Ishikawa (cell line): ENCODE measurements around the gene SPATA16.

Experiments
- CEBPB ChIP-seq: IDR thresholded peaks from 2 replicates; pipeline ENCODE4 v1.6.1; 2012
- CREB1 ChIP-seq: IDR thresholded peaks from 2 replicates; pipeline ENCODE4 v1.6.1; 2012; ENCODE audit warnings: low read depth
- EGR1 ChIP-seq: IDR thresholded peaks from 2 replicates; pipeline ENCODE4 v1.6.1; 2012
- EP300 ChIP-seq: IDR thresholded peaks from 2 replicates; pipeline ENCODE4 v1.6.1; 2012; ENCODE audit warnings: borderline replicate concordance
- FOXM1 ChIP-seq: IDR thresholded peaks from 2 replicates; pipeline ENCODE4 v1.6.1; 2012; ENCODE audit warnings: low read depth, borderline replicate concordance
- MAX ChIP-seq: IDR thresholded peaks from 2 replicates; pipeline ENCODE4 v1.6.1; 2012
- NFIC ChIP-seq: IDR thresholded peaks from 2 replicates; pipeline ENCODE4 v1.6.1; 2012
- RAD21 ChIP-seq: IDR thresholded peaks from 2 replicates; pipeline ENCODE4 v1.6.1; 2012; ENCODE audit warnings: low read depth
- REST ChIP-seq: IDR thresholded peaks from 2 replicates; pipeline ENCODE4 v1.6.1; 2012; ENCODE audit warnings: low read depth, mild to moderate bottlenecking
- TAF1 ChIP-seq: IDR thresholded peaks from 2 replicates; pipeline ENCODE4 v1.6.1; 2012; ENCODE audit warnings: low read depth, mild to moderate bottlenecking
- TCF12 ChIP-seq: IDR thresholded peaks from 2 replicates; pipeline ENCODE4 v1.6.1; 2012; ENCODE audit warnings: low read depth
- TEAD4 ChIP-seq: IDR thresholded peaks from 2 replicates; pipeline ENCODE4 v1.6.1; 2012
- USF1 ChIP-seq: IDR thresholded peaks from 2 replicates; pipeline ENCODE4 v1.6.1; 2012
- YY1 ChIP-seq: IDR thresholded peaks from 2 replicates; pipeline ENCODE4 v1.6.1; 2012; ENCODE audit warnings: low read depth
- ZBTB7A ChIP-seq: IDR thresholded peaks from 2 replicates; pipeline ENCODE4 v1.6.1; 2012; ENCODE audit warnings: low read depth

Gene SPATA16

GRCh38 chr3:173103469-173103868 is 37.6 kb downstream of the SPATA16 start:
- TF ChIP-seq CEBPB: no peak

DNA sequence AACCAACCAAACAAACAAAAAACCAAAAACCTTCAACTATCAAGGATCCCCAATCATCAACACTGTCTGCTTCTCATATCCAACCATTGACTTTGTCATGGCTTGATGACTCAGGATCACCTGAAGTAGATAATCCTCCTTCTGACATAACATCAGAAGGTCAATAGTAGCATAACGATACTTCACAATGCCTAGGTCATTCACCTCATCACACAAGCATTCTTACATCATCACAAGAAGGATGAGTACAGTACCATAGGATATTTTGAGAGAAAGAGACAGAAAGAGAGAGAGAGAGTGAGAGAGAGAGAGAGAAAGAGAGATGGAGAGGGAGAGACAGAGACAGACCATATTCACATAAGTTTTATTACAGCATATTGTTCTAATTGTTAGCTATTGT is 42.1 kb downstream of the SPATA16 start:
- TF ChIP-seq CEBPB (no peak), EP300 (no peak), ZBTB7A (no peak), TAF1 (no peak), TCF12 (no peak), USF1 (no peak), EGR1 (no peak), NFIC (no peak), CREB1 (no peak), FOXM1 (no peak), YY1 (no peak), RAD21 (no peak), REST (no peak), TEAD4 (no peak), MAX (no peak)

DNA sequence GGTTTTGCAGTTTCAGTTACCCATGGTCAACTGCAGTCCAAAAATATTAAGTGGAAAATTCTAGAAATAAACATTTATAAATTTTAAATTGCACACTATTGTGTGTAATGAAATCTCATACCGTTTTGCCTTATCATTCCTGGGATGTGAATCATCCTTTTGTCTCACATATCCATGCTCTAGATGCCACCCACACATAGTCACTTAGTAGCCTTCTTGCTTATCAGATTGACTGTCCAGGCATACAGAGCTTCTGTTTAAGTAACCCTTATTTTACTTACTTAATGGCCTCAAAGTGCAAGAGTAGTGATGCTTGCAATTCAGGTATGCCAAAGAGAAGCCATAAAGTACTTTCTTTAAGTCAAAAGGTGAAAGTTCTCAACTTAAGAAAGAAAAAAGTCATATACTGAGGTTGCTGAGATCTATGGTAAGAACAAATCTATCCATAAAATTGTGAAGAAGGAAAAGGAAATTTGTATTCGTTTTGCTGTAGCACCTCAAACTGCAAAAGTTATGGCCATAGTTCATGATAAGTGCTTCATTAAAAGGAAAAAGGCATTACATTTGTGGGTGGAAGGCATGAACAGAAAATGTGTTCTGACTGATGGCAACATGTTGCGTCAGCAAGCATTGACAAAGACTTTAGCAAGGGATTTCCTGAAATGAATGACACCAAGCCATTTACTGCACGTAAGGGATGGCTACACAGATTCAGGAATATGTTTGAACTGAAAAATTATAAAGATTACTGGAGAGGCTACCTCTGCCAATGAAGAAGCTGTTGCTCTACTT is 43.8 kb downstream of the SPATA16 start:
- no peak for TF ChIP-seq ZBTB7A
- TF ChIP-seq RAD21: no peak
- TF ChIP-seq TAF1: no peak
- TF ChIP-seq REST: no peak
- TF ChIP-seq TEAD4: no peak
- no peak for TF ChIP-seq EGR1
- no peak for TF ChIP-seq CREB1
- no peak for TF ChIP-seq TCF12
- TF ChIP-seq NFIC: no peak
- no peak for TF ChIP-seq USF1
- no peak for TF ChIP-seq MAX
- no peak for TF ChIP-seq EP300
- TF ChIP-seq CEBPB: no peak

DNA sequence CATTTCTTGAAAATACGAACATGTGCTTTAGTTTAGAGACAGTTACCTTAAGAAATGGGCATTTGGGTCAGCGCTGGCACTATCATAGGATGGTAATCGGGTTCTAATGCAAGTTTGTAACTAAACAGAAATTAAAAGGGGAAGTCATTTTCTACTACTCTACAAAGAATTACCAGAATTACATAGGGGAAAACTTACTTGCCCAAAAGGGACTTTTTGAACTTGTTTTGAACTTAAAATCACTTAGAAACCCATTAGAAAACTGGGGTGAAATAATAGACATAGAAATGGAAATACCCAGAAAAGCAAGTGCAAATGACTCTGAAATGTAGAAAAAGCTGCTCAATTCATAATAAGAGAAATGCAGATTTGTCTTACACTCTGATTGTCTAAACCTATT is 44.9 kb downstream of the SPATA16 start:
- no peak for TF ChIP-seq EGR1
- no peak for TF ChIP-seq USF1
- no peak for TF ChIP-seq CREB1
- no peak for TF ChIP-seq MAX
- TF ChIP-seq RAD21: no peak
- TF ChIP-seq ZBTB7A: no peak
- TF ChIP-seq TAF1: no peak
- TF ChIP-seq EP300: no peak
- TF ChIP-seq TCF12: no peak
- TF ChIP-seq YY1: no peak
- no peak for TF ChIP-seq REST
- no peak for TF ChIP-seq CEBPB
- TF ChIP-seq TEAD4: no peak
- TF ChIP-seq NFIC: no peak
- TF ChIP-seq FOXM1: no peak
